HUDEP-2 (cell line): Measurements from ENCODE around the gene GARIN6.
"Not testable (repeated sequence)": the region's sequence is repeated elsewhere in the genome, so short reads cannot be mapped to it uniquely, and the experiment has no call there.

Source experiments
- DNase-seq, 76 experiments: peaks; one replicate each; lab custom pipeline; 2025; ENCODE audit not compliant: unreplicated experiment in 76 of 76; lab: John Stamatoyannopoulos, UW

Gene GARIN6

DNA sequence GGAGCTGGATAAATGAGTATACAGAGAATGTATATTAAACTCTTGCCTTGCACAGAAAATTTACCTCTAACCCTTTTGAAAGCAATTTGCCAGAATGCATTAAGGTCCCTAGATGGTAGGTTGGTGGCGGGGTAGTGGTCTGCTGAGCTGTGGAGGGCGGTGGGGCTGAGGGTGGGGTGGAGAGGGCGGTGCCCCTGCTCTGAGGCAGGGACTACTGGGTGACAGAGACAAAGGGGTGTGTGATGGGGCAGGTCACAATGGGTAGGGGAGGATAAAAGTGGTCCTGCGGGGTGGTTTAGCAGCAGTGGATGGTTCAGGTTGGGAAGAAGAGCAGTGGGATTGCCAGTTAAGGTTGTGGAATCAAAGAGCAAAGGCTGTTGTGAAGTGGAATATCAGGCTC lies at the start of gene GARIN6:
TSS of gene GARIN6 (plus strand) at position 301 of the 400 bp plus-strand sequence. CDS start 422 bp downstream, outside the sequence.
- DNase-seq, result no peak

DNA sequence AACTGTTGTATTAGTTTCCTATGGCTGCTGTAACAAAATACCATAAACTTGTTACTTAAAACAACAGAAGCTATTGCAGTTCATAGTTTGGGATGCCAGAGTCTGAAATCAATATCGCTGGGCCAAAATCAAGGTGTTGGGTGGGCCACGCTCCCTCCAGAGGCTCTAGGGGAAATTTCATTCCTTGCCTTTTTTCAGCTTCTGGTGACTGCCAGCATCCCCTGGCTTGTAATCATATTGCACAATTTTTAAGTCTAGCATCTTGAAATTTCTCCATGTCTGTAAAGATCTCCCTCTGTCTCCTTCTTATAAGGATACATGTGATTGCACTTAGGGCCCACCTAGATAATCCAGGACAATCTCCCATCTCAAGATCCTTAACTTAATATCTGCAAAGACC lies 48.8 kb upstream of the GARIN6 start:
- no peak for DNase-seq

DNA sequence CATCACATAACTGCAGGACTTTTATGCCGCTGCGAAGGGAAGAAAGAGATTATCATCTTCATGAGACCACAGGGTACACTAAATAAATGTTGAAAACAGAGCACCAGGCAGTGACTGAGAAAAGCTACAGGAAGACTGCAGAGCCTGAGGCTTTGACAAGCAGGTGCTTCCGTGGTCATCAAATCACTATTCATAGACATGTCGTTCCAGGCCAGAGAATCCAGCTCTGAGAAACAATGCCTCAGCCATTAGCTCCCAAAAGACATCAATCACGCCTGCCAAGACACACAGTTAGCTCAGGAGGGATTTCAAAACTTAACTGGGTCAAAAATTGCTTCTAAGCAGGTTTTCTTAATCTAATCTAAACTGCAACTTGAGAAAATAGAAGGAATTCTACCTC lies 47.2 kb upstream of the GARIN6 start:
- DNase-seq, result no peak

DNA sequence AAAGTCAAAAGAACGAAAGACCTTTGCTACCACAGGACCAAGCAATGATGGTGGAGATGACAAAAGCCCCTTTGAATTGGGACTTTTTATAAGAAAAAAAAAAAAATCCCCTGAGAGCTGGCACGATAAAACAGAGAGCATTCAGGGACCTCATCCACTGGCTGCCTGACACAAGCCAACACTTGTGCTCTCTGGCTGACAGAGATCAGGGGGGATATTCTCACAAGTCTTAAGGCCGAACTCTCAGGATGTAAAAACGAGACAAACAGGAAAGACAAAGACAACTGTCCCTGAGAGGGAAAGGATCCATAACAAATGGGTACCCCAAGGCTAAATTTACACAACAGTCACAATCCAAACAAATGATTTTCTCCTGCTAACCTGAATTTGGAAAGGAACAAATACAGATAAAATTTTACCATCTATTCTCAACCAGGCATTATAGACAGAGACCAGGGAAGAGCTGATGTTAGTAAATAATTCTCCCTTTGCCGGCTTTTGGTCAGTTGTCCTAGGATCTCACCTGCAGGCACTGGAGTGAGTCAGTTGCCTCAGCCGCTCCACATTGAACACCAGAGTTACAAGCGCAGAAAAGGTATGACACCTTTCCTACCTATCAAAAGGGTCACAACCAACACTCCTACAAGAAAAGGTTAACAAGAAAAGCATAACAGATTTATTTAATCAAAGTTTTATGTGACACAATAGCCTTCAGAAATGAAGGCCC lies 37.9 kb upstream of the GARIN6 start:
- no peak for DNase-seq

- no peak for DNase-seq
Observed at GRCh38 chr12:99611117-99611516, 36.4 kb upstream of the GARIN6 start.

DNA sequence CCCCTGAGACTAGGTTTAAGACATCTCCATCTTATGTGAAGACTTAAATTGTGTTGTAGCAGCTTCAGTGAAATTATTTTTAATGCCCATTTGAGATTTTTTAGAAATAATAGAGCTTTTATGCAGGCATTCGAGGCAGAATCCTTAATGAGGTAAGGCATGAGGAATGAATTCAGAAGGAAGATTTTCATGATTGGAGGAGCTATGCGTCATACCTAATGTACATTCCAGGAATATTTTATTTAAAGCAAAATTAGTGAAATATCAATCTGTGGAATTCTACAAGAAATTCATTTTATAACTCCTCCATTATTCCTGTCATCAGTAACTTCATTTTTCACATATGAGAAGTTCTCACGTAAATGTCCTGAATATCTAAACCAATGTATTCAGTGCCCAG lies 36.0 kb upstream of the GARIN6 start:
- DNase-seq, result no peak

DNA sequence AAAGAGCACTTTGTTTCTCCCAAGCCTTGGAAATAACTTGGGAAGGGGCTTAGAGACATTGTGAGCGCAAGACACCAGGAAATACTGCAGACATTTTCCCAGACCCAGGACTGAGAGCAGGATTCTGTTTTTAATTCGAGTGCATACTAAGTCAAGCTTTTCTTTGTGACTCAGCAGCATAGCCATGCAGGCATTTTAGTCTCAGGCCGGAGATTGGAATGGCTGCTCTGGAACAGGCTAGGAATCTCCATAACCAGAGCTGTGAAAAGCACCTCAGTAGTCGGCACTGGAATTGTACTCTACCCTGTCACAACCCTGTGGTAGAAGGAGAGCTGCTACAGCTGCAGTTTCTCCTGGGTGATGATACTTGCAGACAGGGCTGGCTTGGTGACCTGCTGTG lies 28.9 kb upstream of the GARIN6 start:
- DNase-seq, result no peak

GRCh38 chr12:99619389-99620158 lies 28.0 kb upstream of the GARIN6 start:
- peak in 38 of 76 experiments; percentile 0 to 43 (median 20) for DNase-seq

DNA sequence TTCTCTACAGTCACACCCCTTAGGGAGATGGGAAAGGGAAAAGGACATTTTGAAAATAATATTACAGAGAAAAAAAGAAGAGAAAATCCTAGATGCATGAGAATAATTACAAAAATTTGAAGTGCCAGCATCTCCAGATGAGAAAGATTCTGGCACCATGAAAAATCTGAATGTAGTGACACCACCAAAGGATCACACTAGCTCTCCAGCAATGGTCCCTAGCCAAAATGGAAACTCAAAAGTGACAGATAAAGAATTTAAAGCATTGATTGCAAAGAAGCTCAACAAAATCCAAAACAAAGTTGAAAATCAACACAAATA lies 27.4 kb upstream of the GARIN6 start:
- DNase-seq, result no peak

- DNase-seq, result not testable (repeated sequence)
Observed at GRCh38 chr12:99624591-99624990, 23.0 kb upstream of the GARIN6 start.

GRCh38 chr12:99627459-99627858 lies 20.1 kb upstream of the GARIN6 start:
- no peak for DNase-seq

DNA sequence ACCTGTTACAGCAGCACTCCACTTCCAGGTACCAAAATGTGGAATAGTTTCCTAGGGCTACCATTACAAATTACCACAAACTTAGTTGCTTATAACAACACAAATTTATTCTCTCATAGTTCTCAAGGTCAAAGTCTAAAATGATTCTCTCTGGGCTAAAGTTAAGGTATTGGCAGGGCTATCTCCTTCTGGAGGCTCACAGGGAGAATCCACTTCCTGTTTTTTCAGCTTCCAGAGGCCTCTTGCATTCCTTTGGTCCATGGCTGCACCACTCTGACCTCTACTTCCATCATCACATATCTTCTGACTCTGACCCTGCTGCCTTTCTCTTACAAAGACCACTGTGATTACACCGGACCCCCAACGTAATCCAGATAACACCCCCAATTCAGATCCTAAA lies 2.9 kb upstream of the GARIN6 start:
- DNase-seq, result no peak

DNA sequence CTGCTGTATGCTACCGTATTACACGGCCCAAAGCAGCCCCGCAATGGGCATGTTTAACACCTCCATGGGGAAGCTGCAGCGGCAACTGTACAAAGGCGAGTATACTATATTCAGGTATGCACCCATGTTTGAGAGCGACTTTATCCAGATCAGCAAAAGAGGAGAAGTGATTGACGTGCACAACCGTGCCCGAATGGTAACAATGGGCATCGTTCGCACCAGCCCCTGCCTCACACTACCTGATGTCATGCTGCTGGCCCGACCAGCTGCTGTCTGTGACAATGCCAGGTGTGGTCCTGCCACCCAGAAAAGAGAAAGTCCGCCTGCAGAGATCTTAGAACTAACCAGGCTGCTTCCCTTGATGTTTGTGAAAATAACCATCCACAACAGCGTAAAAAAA lies 630 bp downstream of the GARIN6 start:
- no peak for DNase-seq

DNA sequence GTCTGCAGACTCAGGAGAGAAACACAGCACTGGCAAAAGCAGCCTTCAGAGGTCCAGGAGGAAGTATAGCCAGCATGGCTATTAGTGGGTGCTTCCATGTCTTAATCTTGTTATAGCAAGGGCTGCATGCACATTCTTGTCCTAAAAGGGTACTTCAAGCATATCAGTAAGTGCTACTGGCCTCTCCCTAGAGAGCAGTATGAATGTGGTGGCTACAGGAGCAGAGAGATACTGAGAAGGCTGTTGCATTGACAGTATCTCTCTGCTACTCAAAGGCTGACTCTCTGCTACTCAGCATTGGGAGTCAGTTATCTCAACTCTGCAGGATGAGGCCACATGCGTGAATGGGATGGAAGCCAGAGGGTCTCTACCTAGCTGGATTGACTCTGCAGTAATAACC lies 2.0 kb downstream of the GARIN6 start:
- DNase-seq, result peak in 66 of 76 experiments; percentile 1 to 89 (median 46)

DNA sequence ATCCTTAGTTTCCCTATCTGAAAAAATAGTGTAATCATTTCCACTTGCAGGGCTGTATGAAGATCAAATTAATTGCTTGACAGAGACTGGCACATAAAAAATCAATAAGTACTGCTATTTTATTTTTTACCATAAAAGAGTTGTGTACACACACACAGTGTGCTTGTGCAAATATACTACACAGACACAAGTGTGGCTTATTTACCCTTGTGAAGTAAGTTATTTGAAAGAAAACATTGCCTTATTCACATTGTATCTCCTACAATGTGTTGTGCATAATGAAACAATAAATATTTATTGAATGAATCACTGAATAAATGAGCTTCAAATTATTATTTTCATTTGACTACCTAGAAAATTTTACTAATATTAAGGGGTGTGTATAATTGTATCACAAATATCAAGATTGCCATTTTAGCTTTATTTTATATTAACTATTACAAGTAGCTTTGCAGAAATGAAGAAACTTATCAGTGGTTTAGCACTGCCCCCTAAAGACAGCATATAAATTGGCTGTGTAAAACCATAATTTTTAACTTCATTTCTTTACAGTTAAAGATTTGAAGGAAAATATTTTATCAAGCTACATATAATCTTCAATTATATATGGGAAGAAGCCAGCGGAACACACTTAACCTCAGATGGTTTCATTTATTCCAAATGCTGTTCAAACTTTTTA lies 11.3 kb downstream of the GARIN6 start:
- DNase-seq, result peak in 1 of 76 experiments; percentile 3

DNA sequence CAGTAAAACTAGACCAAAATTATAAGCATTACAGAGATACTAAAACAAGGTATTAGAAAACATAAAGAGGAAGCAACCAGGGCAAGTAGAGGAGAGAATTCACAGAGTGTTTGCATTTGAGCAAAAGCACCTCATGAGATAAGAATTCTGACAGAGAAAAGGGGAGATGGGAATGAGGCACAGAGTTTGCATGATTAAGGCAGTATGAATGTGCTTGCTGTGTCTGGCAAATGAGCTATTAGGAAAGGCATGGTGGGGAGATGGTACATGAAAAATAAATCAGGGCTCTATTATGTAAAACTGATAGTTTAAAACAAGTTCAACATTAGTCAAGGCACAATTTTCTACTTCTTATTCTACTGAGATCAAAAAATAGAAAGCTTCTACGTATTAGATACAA lies 23.1 kb downstream of the GARIN6 start:
- DNase-seq, result no peak

DNA sequence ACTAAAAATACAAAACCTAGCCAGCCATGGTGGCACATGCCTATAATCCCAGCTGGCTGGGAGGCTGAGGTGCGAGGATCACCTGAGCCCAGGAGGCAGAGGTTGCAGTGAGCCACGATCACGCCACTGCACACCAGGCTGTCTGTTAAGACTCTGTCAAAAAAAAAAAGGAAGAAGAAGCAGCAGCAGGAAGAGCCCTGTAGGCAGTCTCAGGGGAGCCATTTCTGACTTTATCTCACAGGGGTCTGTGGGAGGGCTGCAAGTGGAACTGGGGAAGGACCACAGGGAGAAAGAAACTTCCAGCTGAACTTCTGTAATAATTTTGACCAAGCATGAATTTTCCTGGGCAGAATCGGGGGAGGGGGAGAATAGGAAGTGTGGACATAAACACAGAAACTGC lies 32.7 kb downstream of the GARIN6 start:
- DNase-seq, result no peak

GRCh38 chr12:99686142-99686541 lies 38.6 kb downstream of the GARIN6 start:
- no peak for DNase-seq

GRCh38 chr12:99695050-99695449 lies 47.5 kb downstream of the GARIN6 start:
- DNase-seq, result no peak
